Inflammatory macrophage treated with lipopolysaccharide for 4 hours (primary cell): ENCODE measurements around the gene SEMA6A.

ENCODE experiments used
- DNase-seq: peaks from one replicate; pipeline ENCODE4 v3.0.0-alpha.2; 2020

The SEMA6A gene

DNA sequence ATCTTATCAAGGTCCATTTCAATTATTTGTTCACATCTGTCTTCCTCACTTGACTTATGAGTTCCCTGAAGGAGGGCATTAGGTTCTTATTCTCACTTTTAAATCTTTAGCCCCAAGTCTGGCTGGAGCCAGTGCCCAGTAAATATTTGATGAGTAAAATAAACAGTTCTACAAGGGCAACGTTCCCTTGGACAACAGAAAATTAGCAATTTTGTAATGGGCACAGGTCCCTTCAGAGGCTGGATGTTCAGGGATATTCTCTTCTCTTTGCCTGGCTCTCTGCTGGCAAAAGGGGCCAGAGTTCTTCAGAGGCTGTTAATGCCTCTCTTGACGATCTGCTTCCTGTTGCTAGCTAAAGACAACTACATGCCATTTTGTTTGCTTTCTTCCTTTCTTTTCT, 149.7 kb downstream of the SEMA6A start:
- DNase-seq = no peak

DNA sequence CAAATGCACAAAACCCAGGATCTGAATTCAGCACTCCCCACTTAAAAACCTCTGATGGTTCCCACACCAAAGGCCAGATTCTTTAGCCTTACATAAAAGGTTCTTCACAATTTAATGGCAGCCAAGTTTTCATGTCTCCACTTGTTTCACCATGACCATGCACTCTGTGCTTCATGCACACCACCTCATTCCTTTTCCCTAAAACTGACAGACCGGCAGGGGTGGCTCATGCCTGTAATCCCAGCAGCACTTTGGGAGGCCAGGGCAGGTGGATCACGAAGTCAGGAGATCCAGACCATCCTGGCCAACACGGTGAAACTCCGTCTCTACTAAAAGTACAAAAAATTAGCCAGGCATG, 150.4 kb downstream of the SEMA6A start:
- no peak for DNase-seq

GRCh38 chr5:116423587-116424257, 150.9 kb downstream of the SEMA6A start:
- DNase-seq = no peak

- DNase-seq = no peak
Observed at GRCh38 chr5:116423141-116423540, 151.5 kb downstream of the SEMA6A start.

DNA sequence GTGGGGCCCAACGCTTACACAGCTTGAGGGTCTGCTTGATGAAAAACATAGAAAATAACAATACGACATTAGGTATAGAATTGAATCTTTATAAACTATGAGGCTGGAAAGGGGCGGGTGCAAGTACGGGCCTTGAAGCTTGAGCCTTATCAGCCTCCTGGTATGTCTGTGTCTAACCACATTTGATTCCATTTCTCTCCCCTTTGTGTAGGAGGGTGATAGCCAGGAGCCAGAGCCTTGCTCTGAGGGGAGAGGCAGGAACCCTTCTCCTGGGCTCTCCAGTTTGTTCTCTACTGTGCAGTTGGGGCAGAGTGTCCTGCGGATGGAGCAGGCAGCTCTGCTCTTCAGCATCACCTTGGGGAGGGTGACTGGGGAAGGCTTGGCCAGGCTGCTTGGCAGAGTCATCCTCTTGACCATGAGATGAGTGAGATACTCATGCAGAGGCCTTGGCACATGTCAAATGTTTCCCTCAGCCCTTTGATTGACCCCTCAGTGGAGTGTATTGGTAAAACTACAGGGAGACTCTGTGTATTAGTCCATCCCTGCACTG, 153.5 kb downstream of the SEMA6A start:
- no peak for DNase-seq

GRCh38 chr5:116420540-116420939, 154.1 kb downstream of the SEMA6A start:
- no peak for DNase-seq

- no peak for DNase-seq
Observed at GRCh38 chr5:116419258-116419657, 155.4 kb downstream of the SEMA6A start.

GRCh38 chr5:116418774-116419173, 155.8 kb downstream of the SEMA6A start:
- no peak for DNase-seq

DNA sequence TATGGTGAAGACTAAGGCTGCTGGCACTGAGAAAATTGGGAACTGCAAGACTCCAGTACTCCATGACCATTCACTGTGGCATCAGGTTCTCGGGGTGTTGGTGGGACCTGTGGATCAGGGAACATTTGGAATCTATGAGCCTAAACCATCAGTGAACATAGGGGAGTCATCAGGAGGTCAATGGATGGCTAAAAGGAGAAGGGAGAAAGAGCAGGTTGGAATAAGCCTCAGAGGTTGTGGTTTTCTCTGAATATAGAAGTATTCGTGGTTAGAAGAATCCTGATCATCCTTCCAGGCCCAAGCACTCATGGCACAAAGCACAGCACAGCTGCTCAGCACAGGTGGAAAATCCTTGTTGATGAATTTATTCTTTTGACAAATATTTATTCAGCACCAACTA, 156.6 kb downstream of the SEMA6A start:
- no peak for DNase-seq

DNA sequence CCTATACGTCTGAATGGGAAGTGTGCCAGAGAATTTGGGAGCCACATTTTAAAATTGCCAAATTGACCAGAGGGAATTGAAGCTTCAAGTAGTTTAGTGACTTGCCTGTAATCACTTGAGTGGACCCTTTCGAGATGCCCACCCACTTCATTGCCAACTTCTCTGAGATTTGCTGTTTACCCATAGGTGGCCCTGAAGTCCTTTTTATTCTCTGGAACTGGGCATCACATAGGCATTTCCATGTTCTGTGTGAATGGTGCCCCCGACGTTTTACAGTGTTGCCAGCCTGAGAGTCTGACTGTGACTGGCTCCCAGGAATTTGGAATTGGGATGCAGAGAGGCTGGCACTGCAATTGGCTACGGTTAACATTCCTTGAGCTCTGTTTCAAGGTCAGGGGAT, 158.6 kb downstream of the SEMA6A start:
- no peak for DNase-seq

DNA sequence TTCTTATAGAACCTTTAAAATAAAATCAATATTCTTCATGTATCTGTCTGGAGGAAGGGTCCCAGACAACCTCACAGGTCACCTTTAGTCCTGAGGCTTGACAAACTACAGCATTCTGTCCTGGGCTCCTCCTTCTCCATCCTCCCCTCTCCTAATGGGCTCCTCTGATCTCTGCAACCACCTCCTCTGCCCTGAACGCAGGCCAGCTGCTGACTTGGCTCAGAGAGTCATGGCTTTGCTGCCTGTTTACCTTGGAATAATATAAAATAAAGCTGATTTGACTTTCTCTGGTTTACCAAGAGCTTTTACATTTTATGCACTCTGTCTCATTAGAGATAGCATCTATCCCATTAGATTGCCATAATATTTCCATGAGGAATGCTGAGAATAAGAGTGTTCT, 159.4 kb downstream of the SEMA6A start:
- no peak for DNase-seq

DNA sequence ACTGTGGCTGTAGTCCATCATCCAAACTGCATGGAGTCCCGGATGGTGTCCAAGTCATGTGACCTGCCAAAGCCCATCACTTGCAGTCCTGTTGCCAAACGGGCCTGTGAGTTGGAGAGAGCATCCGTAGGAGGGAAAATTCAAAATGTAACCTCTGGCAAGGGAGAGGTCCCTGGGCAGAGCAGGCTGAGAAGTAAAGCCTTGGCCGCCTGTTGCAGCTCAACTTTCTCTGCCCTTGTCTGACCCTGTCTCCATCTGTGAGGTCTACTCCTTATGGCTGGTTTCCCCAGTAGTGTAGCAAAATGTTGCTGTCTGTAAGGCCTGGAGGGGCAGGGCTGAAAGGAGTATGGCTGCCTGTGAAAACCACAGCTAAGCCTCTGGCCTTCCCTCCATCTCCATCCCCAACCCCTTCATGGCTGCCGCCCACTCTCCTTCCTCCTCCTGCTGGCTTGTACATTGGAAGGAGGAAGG, 163.5 kb downstream of the SEMA6A start:
- DNase-seq = no peak

- no peak for DNase-seq
Observed at GRCh38 chr5:116410336-116410890, 164.2 kb downstream of the SEMA6A start.

DNA sequence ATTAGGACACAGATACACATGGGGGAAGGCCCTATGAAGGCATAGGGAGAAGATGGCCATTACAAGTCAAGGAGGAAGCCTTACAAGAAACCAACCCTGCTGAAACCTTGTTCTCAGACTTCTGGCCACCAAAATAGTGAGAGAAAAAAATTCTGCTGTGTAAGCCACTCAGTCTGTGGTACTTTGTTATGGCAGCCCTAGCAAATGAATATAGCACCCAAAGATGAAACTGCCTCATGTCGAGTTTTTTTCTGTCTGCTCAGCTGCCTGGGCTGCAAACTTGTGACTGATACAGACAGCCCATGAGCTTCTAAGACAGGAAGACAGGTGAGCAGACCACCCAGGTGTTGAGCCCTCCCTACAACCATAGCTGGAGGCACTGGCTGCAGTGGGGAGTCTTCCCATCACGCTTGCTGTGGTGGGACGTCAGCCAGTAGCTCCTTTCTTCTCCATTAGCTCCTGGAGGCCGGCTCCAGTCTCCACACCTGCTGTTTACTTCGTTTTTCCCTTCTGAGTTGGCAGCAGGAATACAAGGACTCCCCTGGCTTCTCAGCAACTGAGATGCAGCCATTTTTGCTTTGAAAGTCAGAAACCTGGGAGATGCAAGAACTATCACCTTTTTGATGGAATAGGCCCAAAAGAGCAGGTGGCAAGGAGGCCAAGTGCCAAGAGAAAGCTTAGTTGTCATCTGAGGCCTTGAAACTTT, 164.9 kb downstream of the SEMA6A start:
- no peak for DNase-seq

DNA sequence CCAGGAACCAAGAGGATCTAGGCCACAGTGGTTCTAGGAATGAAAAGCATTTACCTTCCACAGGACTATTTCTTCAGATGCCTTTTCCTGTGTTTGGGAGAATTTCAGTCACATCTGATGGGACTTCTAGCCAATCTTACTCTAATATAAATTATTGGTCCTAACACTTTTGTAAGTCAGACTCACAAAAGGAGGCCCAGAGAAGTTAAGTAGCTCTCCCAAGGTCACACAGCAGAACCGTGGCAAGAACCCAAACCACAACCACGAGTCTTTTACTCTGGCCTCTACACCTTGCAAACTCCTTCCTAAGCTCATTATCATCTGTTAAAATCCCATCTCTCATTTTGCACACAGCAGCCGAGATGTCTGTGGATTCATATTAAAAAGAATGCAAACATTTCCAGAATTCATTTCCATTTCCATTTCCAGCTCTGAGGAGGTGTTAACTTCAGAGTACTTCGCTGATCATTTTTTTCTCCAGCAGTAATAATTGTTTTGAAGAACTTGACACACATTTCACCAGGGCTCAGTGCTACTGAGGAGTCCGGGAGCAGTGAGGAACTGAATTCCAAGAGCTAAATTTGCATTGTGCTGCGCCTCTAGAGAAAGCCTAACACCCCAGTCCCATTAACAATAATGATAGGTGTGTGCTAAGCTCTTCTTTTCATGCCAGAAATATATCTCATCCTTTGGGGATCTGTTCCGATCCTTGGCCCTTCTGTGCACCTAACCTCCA, 168.1 kb downstream of the SEMA6A start:
- DNase-seq = no peak

DNA sequence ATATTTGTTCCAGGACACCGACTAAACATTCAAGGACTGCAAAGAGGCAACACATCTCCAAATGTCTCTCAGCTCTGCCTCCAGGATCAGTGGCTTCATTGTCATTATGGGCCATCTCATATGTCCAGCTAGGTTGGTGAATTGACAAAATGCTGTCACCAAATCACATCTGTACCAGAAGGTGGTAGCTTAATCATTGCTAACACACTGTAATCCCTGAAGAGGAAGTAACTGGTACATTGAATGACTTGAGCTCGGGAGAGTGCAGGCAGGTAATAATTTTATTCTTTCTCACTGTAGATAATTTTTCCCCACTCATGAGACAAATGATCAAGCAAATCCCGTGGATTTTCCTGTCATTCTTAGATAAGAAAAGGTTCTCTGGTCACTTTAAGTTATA, 169.8 kb downstream of the SEMA6A start:
- no peak for DNase-seq

DNA sequence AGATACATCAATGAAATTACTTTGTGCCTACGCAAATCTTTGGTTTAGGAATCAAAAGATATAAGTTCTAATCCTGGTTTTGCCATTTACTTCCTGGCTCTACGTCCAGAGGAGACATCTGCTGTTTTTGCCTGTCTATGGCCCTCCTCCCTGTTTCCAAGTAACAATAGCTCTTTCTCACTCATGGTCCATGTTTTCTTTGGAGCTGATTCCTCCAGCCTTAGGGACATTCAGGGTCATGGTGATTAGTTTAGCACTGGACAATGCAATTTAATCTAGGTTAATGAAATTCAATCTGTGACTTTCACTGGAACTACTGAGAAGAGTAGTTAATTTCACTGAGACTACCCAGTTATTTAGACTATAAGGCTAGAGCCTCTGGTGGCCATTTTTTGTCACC, 170.6 kb downstream of the SEMA6A start:
- no peak for DNase-seq

GRCh38 chr5:116402235-116402634, 172.4 kb downstream of the SEMA6A start:
- DNase-seq = no peak

- no peak for DNase-seq
Observed at GRCh38 chr5:116401576-116401975, 173.0 kb downstream of the SEMA6A start.

DNA sequence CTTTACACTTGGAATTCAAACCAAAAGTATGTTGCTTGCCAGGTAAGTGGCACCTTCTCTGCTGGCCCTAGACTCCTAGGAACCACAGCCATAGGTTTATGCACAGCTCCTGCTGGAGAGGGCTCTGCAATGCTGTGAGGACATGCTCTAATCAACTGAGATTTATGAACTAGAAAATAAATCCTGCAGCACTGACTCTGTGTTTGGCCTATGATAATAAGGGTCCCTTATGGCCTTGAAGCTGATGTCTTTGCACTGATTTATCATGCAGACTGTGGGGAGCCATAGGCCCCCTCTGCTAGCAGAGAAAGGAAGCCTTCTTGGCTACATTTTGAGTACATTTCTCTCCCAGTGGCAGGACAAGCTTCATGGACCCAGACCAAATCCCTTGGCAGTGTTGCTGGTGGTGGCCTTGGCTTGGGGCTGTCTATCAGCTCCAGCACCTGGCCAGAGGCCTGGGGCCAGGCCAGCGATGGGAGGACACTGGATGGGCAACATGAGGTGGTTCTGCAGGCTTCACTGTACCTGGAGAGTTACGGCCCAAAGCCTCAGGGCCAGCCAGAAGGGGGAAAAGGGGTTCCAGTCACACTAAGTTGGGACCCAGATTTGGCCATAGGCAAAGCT, 178.0 kb downstream of the SEMA6A start:
- DNase-seq = no peak

- no peak for DNase-seq
Observed at GRCh38 chr5:116395631-116396203, 178.9 kb downstream of the SEMA6A start.

DNA sequence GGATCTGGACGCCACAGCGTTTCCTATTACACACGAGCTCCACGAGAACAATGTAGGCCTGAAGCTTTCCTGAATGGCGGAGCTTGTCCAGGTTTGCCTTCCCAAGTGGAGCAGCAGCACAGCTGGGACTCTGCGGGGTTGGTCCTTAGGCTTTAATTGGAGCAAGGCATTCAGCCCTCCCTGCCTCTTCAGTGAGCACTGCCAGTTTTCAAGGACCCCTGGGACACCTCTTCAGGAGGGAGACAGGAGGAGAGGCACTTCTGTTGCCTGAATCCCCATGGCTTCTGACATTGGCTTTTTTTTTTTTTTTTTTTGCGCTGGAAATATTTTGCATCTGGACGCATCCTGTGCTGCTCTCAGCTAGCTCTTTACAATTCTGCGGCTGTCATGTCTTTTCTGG, 179.4 kb downstream of the SEMA6A start:
- no peak for DNase-seq
